Stomach (tissue), 9 donors: ENCODE measurements around the gene SF3B1. TPM values are rescaled to one million over a fixed set of nuclear protein-coding genes. Genes with fewer than 3 reads are reported as not detected.
A peak's percentile ranks its signal among the peaks of the same experiment; 100 is the strongest.

Experiments
- DNase-seq, 2 donors: peaks; one replicate each; pipeline versions ENCODE4 v3.0.0 to v3.0.0-alpha.2; 2013 to 2019
- H3K27ac ChIP-seq, 5 donors: fragments of 200-600 bp in 4 of 5; sonication (generic) in 4 of 5; one replicate each; pipeline ENCODE4 v1.5.1; 2013 to 2019; ENCODE audit warnings: mild to moderate bottlenecking in 1 of 5, moderate library complexity in 1 of 5
- H3K27me3 ChIP-seq, 3 donors: fragments of 200-600 bp; sonication (generic); one replicate each; pipeline ENCODE4 v1.5.1; 2017 to 2019; ENCODE audit warnings: mixed run types in 1 of 3
- H3K36me3 ChIP-seq, 4 donors: fragments of 200-600 bp; sonication (generic); 1 replicate in 3 of 4; 2 replicates in 1 of 4; pipeline ENCODE4 v1.5.1; 2016 to 2019
- H3K4me1 ChIP-seq, 4 donors: fragments of 200-600 bp; sonication (generic); one replicate each; pipeline ENCODE4 v1.5.1; 2016 to 2019
- H3K4me3 ChIP-seq, 4 donors: fragments of 200-600 bp; sonication (generic) in 3 of 4; one replicate each; pipeline ENCODE4 v1.5.1; 2016 to 2019; ENCODE audit warnings: mild to moderate bottlenecking in 1 of 4
- H3K9me3 ChIP-seq, 4 donors: fragments of 200-600 bp; sonication (generic); one replicate each; pipeline ENCODE4 v1.5.1; 2016 to 2019
- CTCF ChIP-seq, 7 experiments: fragments of 450-650 bp in 4 of 7; fragments of 200-600 bp in 3 of 7; sonication (generic) in 3 of 7; IDR thresholded peaks; one replicate each; pipeline ENCODE4 v1.5.1; 2016 to 2019; ENCODE audit warnings: antibody characterized with exemption in 7 of 7, control low read depth in 2 of 7, mild to moderate bottlenecking in 1 of 7
- EP300 ChIP-seq: sonication (generic); formaldehyde crosslinking; IDR thresholded peaks from one replicate; pipeline ENCODE4 v1.6.1; 2017; ENCODE audit warnings: antibody characterized with exemption
- POLR2A ChIP-seq, 4 donors: fragments of 450-650 bp; IDR thresholded peaks; one replicate each; pipeline ENCODE4 v1.6.1; 2016; ENCODE audit warnings: antibody characterized with exemption in 4 of 4, control low read depth in 2 of 4, mild to moderate bottlenecking in 1 of 4, moderate library complexity in 1 of 4
- POLR2AphosphoS5 ChIP-seq, 3 donors: sonication (generic); formaldehyde crosslinking; IDR thresholded peaks; one replicate each; pipeline ENCODE4 v1.6.1; 2016; ENCODE audit warnings: antibody characterized with exemption in 3 of 3
- WGBS, 5 donors: extraction: QIAGEN DNeasy Blood & Tissue Kit in 3 of 5; methylation state at CpG; one replicate each; pipeline versions ENCODE4 v1.1.5 to v1.1.7; 2013 to 2018; 5-methylcytosine and 5-hydroxymethylcytosine counted together
- intact Hi-C: fragments of 100-400 bp; cut with DNase I; formaldehyde crosslinking; loops from one replicate; pipeline ENCODE4 v1.15.1; 2023; ENCODE audit warnings: low total_unique reads
- polyA plus RNA-seq, 3 donors: library from polyadenylated mRNA; stranded (reverse); fragments of 200-250 nt; gene quantifications; one replicate each; pipeline ENCODE4 v1.2.3, GENCODE V29; 2013
- total RNA-seq, 5 donors: library from RNA; depleted of rRNA; stranded (reverse); fragments of >200 nt; gene quantifications; one replicate each; pipeline versions ENCODE4 v1.1.0 to v1.2.3, GENCODE V29; 2014 to 2016
- donor health status: healthy with polysubstance abuse.
- donor health status: Bipolar disorder and iron deficiency.
- donor health status: healthy.

The SF3B1 gene
- total and polyA plus RNA-seq, 8 donors, result 47.4 to 520 (median 245) TPM

- 43 to 62% (median 46%) methylated on average over 5 of the region's 5 CpGs for WGBS, 5 donors
- intact Hi-C loops, result no loop called here
- no peak overlapping the region for H3K4me3 ChIP-seq
- no peaks in the 10 kb centered on the region for H3K36me3 ChIP-seq
- no peaks in the 10 kb centered on the region for H3K9me3 ChIP-seq
- H3K27ac ChIP-seq, result no peak overlapping the region
- no peaks in the 10 kb centered on the region for H3K27me3 ChIP-seq
- DNase-seq, result peak in 1 of 2 donors; percentile 22
- no peak for TF ChIP-seq POLR2AphosphoS5 (IDR thresholded peaks at IDR 0.05)
- H3K4me1 ChIP-seq, result peaks cover 0 to 10% (median 0%) of the 10 kb centered on the region in 4 donors
Observed at GRCh38 chr2:197369228-197369932, 65.4 kb downstream of the SF3B1 start.

- H3K4me3 ChIP-seq, result no peak overlapping the region
- H3K4me1 ChIP-seq, result peaks cover 0 to 10% (median 0%) of the 10 kb centered on the region in 4 donors
- intact Hi-C loops, result no loop called here
- H3K36me3 ChIP-seq, result no peaks in the 10 kb centered on the region
- WGBS, 5 donors, result 86 to 91% (median 88%) methylated on average over 6 of the region's 6 CpGs
- H3K27ac ChIP-seq, result no peak overlapping the region
- H3K9me3 ChIP-seq, result no peaks in the 10 kb centered on the region
- TF ChIP-seq CTCF (IDR thresholded peaks at IDR 0.05), result no peak
- no peak for TF ChIP-seq EP300
- TF ChIP-seq POLR2AphosphoS5 (IDR thresholded peaks at IDR 0.05), result no peak
- TF ChIP-seq POLR2A (IDR thresholded peaks at IDR 0.05), result no peak
- H3K27me3 ChIP-seq, result no peaks in the 10 kb centered on the region
- no peak for DNase-seq
Observed at GRCh38 chr2:197368412-197368811, 66.4 kb downstream of the SF3B1 start.

GRCh38 chr2:197363998-197364397 is 70.8 kb downstream of the SF3B1 start:
- H3K36me3 ChIP-seq, result no peaks in the 10 kb centered on the region
- no peak overlapping the region for H3K27ac ChIP-seq
- intact Hi-C loops, result no loop called here
- H3K4me1 ChIP-seq, result no peaks in the 10 kb centered on the region
- no peak overlapping the region for H3K4me3 ChIP-seq
- H3K27me3 ChIP-seq, result no peaks in the 10 kb centered on the region
- DNase-seq, result no peak
- WGBS, 5 donors, result 51 to 73% (median 68%) methylated on average over 5 of the region's 5 CpGs
- TF ChIP-seq EP300, result no peak
- no peak for TF ChIP-seq POLR2A (IDR thresholded peaks at IDR 0.05)
- TF ChIP-seq POLR2AphosphoS5 (IDR thresholded peaks at IDR 0.05), result no peak
- no peak for TF ChIP-seq CTCF (IDR thresholded peaks at IDR 0.05)
- no peaks in the 10 kb centered on the region for H3K9me3 ChIP-seq

- no peak for DNase-seq
- Histone ChIP-seq H3K4me3 (no peak overlapping the region), H3K27ac (no peak overlapping the region), H3K9me3 (no peaks in the 10 kb centered on the region), H3K27me3 (no peaks in the 10 kb centered on the region), H3K36me3 (no peaks in the 10 kb centered on the region), H3K4me1 (no peaks in the 10 kb centered on the region)
- TF ChIP-seq POLR2A (IDR thresholded peaks at IDR 0.05) (no peak), CTCF (IDR thresholded peaks at IDR 0.05) (no peak), POLR2AphosphoS5 (IDR thresholded peaks at IDR 0.05) (no peak), EP300 (no peak)
- intact Hi-C loops, result no loop called here
Observed at GRCh38 chr2:197360744-197361156, 74.1 kb downstream of the SF3B1 start.

- Histone ChIP-seq H3K4me1 (no peaks in the 10 kb centered on the region), H3K36me3 (no peaks in the 10 kb centered on the region), H3K4me3 (no peak overlapping the region), H3K27ac (no peak overlapping the region), H3K9me3 (no peaks in the 10 kb centered on the region), H3K27me3 (no peaks in the 10 kb centered on the region)
- DNase-seq, result no peak
- 80 to 100% (median 100%) methylated on average over 1 of the region's 1 CpG for whole genome bisulfite sequencing, 5 donors
- TF ChIP-seq POLR2A (IDR thresholded peaks at IDR 0.05), result no peak
- no peak for TF ChIP-seq EP300
- no peak for TF ChIP-seq CTCF (IDR thresholded peaks at IDR 0.05)
- TF ChIP-seq POLR2AphosphoS5 (IDR thresholded peaks at IDR 0.05), result no peak
- intact Hi-C loops, result no loop called here
Observed at GRCh38 chr2:197359859-197360258, 75.0 kb downstream of the SF3B1 start.
